ENCODE measurements around the gene HMGB1. TPM values are rescaled to one million over a fixed set of nuclear protein-coding genes. Genes with fewer than 3 reads are reported as not detected.

The HMGB1 gene
- total and polyA plus RNA-seq, 2 donors (not counting 3 experiments of a cell fraction or from before 2014, with no cell fraction given) = 111 to 670 TPM

DNA sequence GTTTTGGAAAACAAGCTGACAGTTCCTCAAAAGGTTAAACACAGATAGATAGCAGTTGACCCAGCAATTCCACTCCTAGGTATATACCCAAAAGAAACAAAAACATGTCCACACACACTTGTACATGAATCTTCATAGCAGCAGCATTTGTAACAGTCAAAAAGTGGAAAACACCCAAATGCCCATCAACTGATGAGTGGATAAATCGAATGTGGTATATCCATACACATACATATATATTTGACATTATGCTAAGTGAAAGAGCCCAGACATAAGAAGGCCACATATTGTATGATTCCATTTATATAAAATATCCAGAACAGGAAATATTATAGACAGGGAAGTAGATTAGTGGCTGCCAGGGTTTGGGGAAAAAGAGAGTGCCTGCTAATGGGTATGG is 7.9 kb upstream of the HMGB1 start:
- no peaks in the 10 kb centered on the region for H3K27me3 ChIP-seq (ENCODE audit: control insufficient read depth in 2 of 2, insufficient read depth in 2 of 2, low read length in 2 of 2)
- BruUV-seq (replicated peaks) = no TSS peak
- CTCF ChIA-PET = no interaction called here
- intact Hi-C loops (cut with micrococcal nuclease) = no loop called here
- POLR2A ChIA-PET = interaction anchor here (0.5 kb wide), 1 partner anchor 471 kb away, joined by 3 read pairs; no protein-coding TSS in a partner anchor
- no peaks in the 10 kb centered on the region for H3K9me3 ChIP-seq (replicated peaks; ENCODE audit: control insufficient read depth, insufficient read depth, low read length)
- FAIRE-seq (no peak), DNase-seq (ENCODE audit: low read depth, low spot score) (no peak)
- TF ChIP-seq POLR2AphosphoS5 (IDR thresholded peaks at IDR 0.05; ENCODE audit: insufficient read depth, low read depth, low read length) (no peak), GATA2 (IDR thresholded peaks at IDR 0.05; ENCODE audit: insufficient read depth, insufficient read length, low read depth, low read length) (no peak), POLR2A (IDR thresholded peaks at IDR 0.05; ENCODE audit: low read depth, low read length) (no peak), FOS (IDR thresholded peaks at IDR 0.05; ENCODE audit: borderline replicate concordance, insufficient read depth, low read length) (no peak), JUN (IDR thresholded peaks at IDR 0.05; ENCODE audit: borderline replicate concordance, insufficient read depth, insufficient read length, low read depth) (no peak), EZH2 (IDR thresholded peaks at IDR 0.05; ENCODE audit: borderline replicate concordance, low read depth, low read length, severe bottlenecking) (no peak)
- TF ChIP-seq, protein P1, sequence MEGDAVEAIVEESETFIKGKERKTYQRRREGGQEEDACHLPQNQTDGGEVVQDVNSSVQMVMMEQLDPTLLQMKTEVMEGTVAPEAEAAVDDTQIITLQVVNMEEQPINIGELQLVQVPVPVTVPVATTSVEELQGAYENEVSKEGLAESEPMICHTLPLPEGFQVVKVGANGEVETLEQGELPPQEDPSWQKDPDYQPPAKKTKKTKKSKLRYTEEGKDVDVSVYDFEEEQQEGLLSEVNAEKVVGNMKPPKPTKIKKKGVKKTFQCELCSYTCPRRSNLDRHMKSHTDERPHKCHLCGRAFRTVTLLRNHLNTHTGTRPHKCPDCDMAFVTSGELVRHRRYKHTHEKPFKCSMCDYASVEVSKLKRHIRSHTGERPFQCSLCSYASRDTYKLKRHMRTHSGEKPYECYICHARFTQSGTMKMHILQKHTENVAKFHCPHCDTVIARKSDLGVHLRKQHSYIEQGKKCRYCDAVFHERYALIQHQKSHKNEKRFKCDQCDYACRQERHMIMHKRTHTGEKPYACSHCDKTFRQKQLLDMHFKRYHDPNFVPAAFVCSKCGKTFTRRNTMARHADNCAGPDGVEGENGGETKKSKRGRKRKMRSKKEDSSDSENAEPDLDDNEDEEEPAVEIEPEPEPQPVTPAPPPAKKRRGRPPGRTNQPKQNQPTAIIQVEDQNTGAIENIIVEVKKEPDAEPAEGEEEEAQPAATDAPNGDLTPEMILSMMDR (IDR thresholded peaks at IDR 0.05; ENCODE audit: extremely low read depth in 1 of 2, insufficient read depth in 1 of 2, low read depth in 1 of 2, low read length in 2 of 2) = no peak
- no peak overlapping the region for H3K4me2 ChIP-seq (ENCODE audit: insufficient read depth, low read length)
- H3K79me2 ChIP-seq (ENCODE audit: control insufficient read depth, insufficient read depth, low read length) = no peaks in the 10 kb centered on the region
- H3K9me1 ChIP-seq (replicated peaks; ENCODE audit: control insufficient read depth, extremely low read depth, insufficient read depth, low read length) = no peaks in the 10 kb centered on the region
- no peak overlapping the region for H3K9ac ChIP-seq (replicated peaks; ENCODE audit: extremely low read depth, insufficient read depth, low read length)
- H3K4me1 ChIP-seq (ENCODE audit: control insufficient read depth, extremely low read depth, insufficient read depth, low read length) = no peaks in the 10 kb centered on the region
- H3K27ac ChIP-seq (ENCODE audit: insufficient read depth, low read depth, low read length) = no peak overlapping the region
- dilution Hi-C loops (cut with MboI; ENCODE audit: extremely low pct_ligation_motif_present, low sequenced_read_pairs) = no loop called here
- no peak overlapping the region for H3K4me3 ChIP-seq (replicated peaks in 1 of 3; ENCODE audit: insufficient read depth in 1 of 3, low read depth in 1 of 3, low read length in 3 of 3)
- H2AFZ ChIP-seq (ENCODE audit: low read depth, low read length) = no peak overlapping the region
- H4K20me1 ChIP-seq (replicated peaks; ENCODE audit: control insufficient read depth, extremely low read depth, insufficient read depth, low read length) = no peaks in the 10 kb centered on the region
- H3K36me3 ChIP-seq (ENCODE audit: control insufficient read depth in 2 of 2, extremely low read depth in 1 of 2, insufficient read depth in 2 of 2, low read length in 2 of 2) = no peaks in the 10 kb centered on the region

Data from endothelial cell of umbilical vein (primary cell).